Mesendoderm (in vitro differentiated cells): ENCODE results near the gene MAP3K15.

ENCODE experiments used
- DNase-seq: peaks from one replicate; pipeline ENCODE4 v3.0.0; 2013
- H2AK5ac ChIP-seq: 2 replicates; pipeline ENCODE4 v1.6.1; 2013; ENCODE audit warnings: low read length, inconsistent platforms
- H2BK120ac ChIP-seq: 2 replicates; pipeline ENCODE4 v1.6.1; 2013; ENCODE audit warnings: low read depth, mild to moderate bottlenecking, low read length, moderate library complexity, mixed read lengths
- H2BK15ac ChIP-seq: replicated peaks from 2 replicates; pipeline ENCODE4 v1.6.1; 2013; ENCODE audit warnings: low read depth, mild to moderate bottlenecking, moderate library complexity
- H2BK5ac ChIP-seq: 2 replicates; pipeline ENCODE4 v1.6.1; 2013; ENCODE audit warnings: low read length, inconsistent platforms
- H3K18ac ChIP-seq: 2 replicates; pipeline ENCODE4 v1.6.1; 2013; ENCODE audit warnings: mild to moderate bottlenecking, low read length, mixed read lengths
- H3K23ac ChIP-seq: one replicate; pipeline ENCODE4 v1.6.1; 2013; ENCODE audit warnings: low read length
- H3K27ac ChIP-seq: 2 replicates; pipeline ENCODE4 v1.5.1; 2013; ENCODE audit warnings: low read depth, mild to moderate bottlenecking, inconsistent platforms, low read length, moderate library complexity
- H3K27me3 ChIP-seq: 2 replicates; pipeline ENCODE4 v1.6.1; 2013; ENCODE audit warnings: low read length, control low read depth, mild to moderate bottlenecking, inconsistent platforms; ENCODE audit not compliant: insufficient read depth, poor library complexity
- H3K36me3 ChIP-seq: 2 replicates; pipeline ENCODE4 v1.6.1; 2013; ENCODE audit warnings: low read length, inconsistent platforms; ENCODE audit not compliant: control insufficient read depth, insufficient read depth
- H3K4ac ChIP-seq: one replicate; pipeline ENCODE4 v1.6.1; 2013; ENCODE audit warnings: low read depth, mild to moderate bottlenecking, low read length, moderate library complexity
- H3K4me1 ChIP-seq: 2 replicates; pipeline ENCODE4 v1.6.1; 2013; ENCODE audit warnings: low read depth, low read length, inconsistent platforms; ENCODE audit not compliant: control insufficient read depth
- H3K4me2 ChIP-seq: 2 replicates; pipeline ENCODE4 v1.6.1; 2013; ENCODE audit warnings: low read length
- H3K4me3 ChIP-seq: 2 replicates; pipeline ENCODE4 v1.5.1; 2013; ENCODE audit warnings: mild to moderate bottlenecking, low read length
- H3K56ac ChIP-seq: one replicate; pipeline ENCODE4 v1.6.1; 2013; ENCODE audit warnings: low read length
- H3K79me1 ChIP-seq: 2 replicates; pipeline ENCODE4 v1.6.1; 2013; ENCODE audit warnings: low read length, inconsistent platforms
- H3K79me2 ChIP-seq: 2 replicates; pipeline ENCODE4 v1.6.1; 2013; ENCODE audit warnings: mild to moderate bottlenecking, low read length; ENCODE audit not compliant: control insufficient read depth, insufficient read depth
- H3K9ac ChIP-seq: 2 replicates; pipeline ENCODE4 v1.6.1; 2013; ENCODE audit warnings: low read length, inconsistent platforms
- H4K5ac ChIP-seq: one replicate; pipeline ENCODE4 v1.6.1; 2013; ENCODE audit warnings: low read length
- H4K8ac ChIP-seq: one replicate; pipeline ENCODE4 v1.6.1; 2013; ENCODE audit warnings: low read depth, mild to moderate bottlenecking, control low read depth, low read length, moderate library complexity
- WGBS: extraction: QIAGEN DNeasy Blood & Tissue Kit; methylation state at CpG from one replicate; pipeline ENCODE4 v1.1.7; 2013; ENCODE audit warnings: low lambda C conversion rate, missing lambda C conversion rate; ENCODE audit not compliant: insufficient coverage; ENCODE audit errors: extremely low coverage; 5-methylcytosine and 5-hydroxymethylcytosine counted together

MAP3K15 gene

GRCh38 chrX:19354625-19355024 lies 160.7 kb downstream of the MAP3K15 start:
- no peak overlapping the region for H4K8ac ChIP-seq
- H3K18ac ChIP-seq, result no peak overlapping the region
- H2BK120ac ChIP-seq, result no peak overlapping the region
- no peaks in the 10 kb centered on the region for H3K36me3 ChIP-seq
- DNase-seq, result no peak
- no peak overlapping the region for H3K56ac ChIP-seq
- H3K4me2 ChIP-seq, result no peak overlapping the region
- no peak overlapping the region for H3K27ac ChIP-seq
- no peak overlapping the region for H3K9ac ChIP-seq
- H3K79me2 ChIP-seq, result no peaks in the 10 kb centered on the region
- H3K79me1 ChIP-seq, result no peaks in the 10 kb centered on the region
- no peak overlapping the region for H3K4ac ChIP-seq
- H3K4me1 ChIP-seq, result no peaks in the 10 kb centered on the region
- H2AK5ac ChIP-seq, result no peak overlapping the region
- no peak overlapping the region for H4K5ac ChIP-seq
- WGBS, result no CpG with 5 or more reads among the region's 6 CpGs
- H3K4me3 ChIP-seq, result no peak overlapping the region
- no peak overlapping the region for H2BK5ac ChIP-seq
- no peak overlapping the region for H2BK15ac ChIP-seq
- H3K27me3 ChIP-seq, result no peaks in the 10 kb centered on the region
- H3K23ac ChIP-seq, result no peak overlapping the region

GRCh38 chrX:19350941-19351384 lies 164.3 kb downstream of the MAP3K15 start:
- no CpG with 5 or more reads among the region's 8 CpGs for WGBS
- H2AK5ac ChIP-seq, result no peak overlapping the region
- H3K4me1 ChIP-seq, result no peaks in the 10 kb centered on the region
- H3K23ac ChIP-seq, result no peak overlapping the region
- no peak overlapping the region for H3K4me3 ChIP-seq
- no peak overlapping the region for H2BK5ac ChIP-seq
- H3K4ac ChIP-seq, result no peak overlapping the region
- H3K79me1 ChIP-seq, result no peaks in the 10 kb centered on the region
- H4K5ac ChIP-seq, result no peak overlapping the region
- H3K36me3 ChIP-seq, result no peaks in the 10 kb centered on the region
- H3K4me2 ChIP-seq, result no peak overlapping the region
- no peaks in the 10 kb centered on the region for H3K27me3 ChIP-seq
- no peak overlapping the region for H2BK120ac ChIP-seq
- H3K9ac ChIP-seq, result no peak overlapping the region
- peaks cover 8% of the 10 kb centered on the region for H3K79me2 ChIP-seq
- H4K8ac ChIP-seq, result no peak overlapping the region
- no peak overlapping the region for H3K56ac ChIP-seq
- H3K27ac ChIP-seq, result no peak overlapping the region
- no peak overlapping the region for H3K18ac ChIP-seq
- H2BK15ac ChIP-seq, result no peak overlapping the region
- no peak for DNase-seq

GRCh38 chrX:19349264-19349663 lies 166.0 kb downstream of the MAP3K15 start:
- Histone ChIP-seq H4K5ac (no peak overlapping the region), H3K4me1 (no peaks in the 10 kb centered on the region), H3K56ac (no peak overlapping the region), H2BK5ac (no peak overlapping the region), H3K18ac (no peak overlapping the region), H2BK15ac (no peak overlapping the region), H3K27ac (no peak overlapping the region), H3K4ac (no peak overlapping the region), H3K23ac (no peak overlapping the region), H3K4me3 (no peak overlapping the region), H2BK120ac (no peak overlapping the region), H4K8ac (no peak overlapping the region), H3K4me2 (no peak overlapping the region), H3K27me3 (no peaks in the 10 kb centered on the region), H3K79me2 (peaks cover 16% of the 10 kb centered on the region), H3K36me3 (no peaks in the 10 kb centered on the region), H3K79me1 (no peaks in the 10 kb centered on the region), H3K9ac (no peak overlapping the region), H2AK5ac (no peak overlapping the region)
- no CpG with 5 or more reads among the region's 2 CpGs for WGBS
- no peak for DNase-seq

GRCh38 chrX:19347916-19348315 lies 167.4 kb downstream of the MAP3K15 start:
- Histone ChIP-seq H3K27me3 (no peaks in the 10 kb centered on the region), H2AK5ac (no peak overlapping the region), H3K9ac (no peak overlapping the region), H3K4me1 (no peaks in the 10 kb centered on the region), H4K5ac (no peak overlapping the region), H2BK5ac (no peak overlapping the region), H3K79me1 (no peaks in the 10 kb centered on the region), H3K4me2 (no peak overlapping the region), H3K36me3 (no peaks in the 10 kb centered on the region), H3K23ac (no peak overlapping the region), H3K56ac (no peak overlapping the region), H3K18ac (no peak overlapping the region), H3K4me3 (no peak overlapping the region), H3K27ac (no peak overlapping the region), H3K79me2 (peaks cover 18% of the 10 kb centered on the region), H2BK120ac (no peak overlapping the region), H4K8ac (no peak overlapping the region), H3K4ac (no peak overlapping the region), H2BK15ac (no peak overlapping the region)
- WGBS, result no CpG with 5 or more reads among the region's 3 CpGs
- no peak for DNase-seq

- H3K36me3 ChIP-seq, result no peaks in the 10 kb centered on the region
- no peak overlapping the region for H3K4ac ChIP-seq
- no peak overlapping the region for H2BK120ac ChIP-seq
- no CpG with 5 or more reads among the region's 10 CpGs for WGBS
- no peak overlapping the region for H3K4me3 ChIP-seq
- no peak overlapping the region for H2BK15ac ChIP-seq
- H4K5ac ChIP-seq, result no peak overlapping the region
- no peaks in the 10 kb centered on the region for H3K79me1 ChIP-seq
- H3K79me2 ChIP-seq, result peaks cover 18% of the 10 kb centered on the region
- H3K9ac ChIP-seq, result peak overlapping the region; percentile 29
- no peak overlapping the region for H3K18ac ChIP-seq
- no peaks in the 10 kb centered on the region for H3K27me3 ChIP-seq
- no peak for DNase-seq
- peak overlapping the region; percentile 46 for H3K4me2 ChIP-seq
- no peak overlapping the region for H3K23ac ChIP-seq
- no peak overlapping the region for H2BK5ac ChIP-seq
- H4K8ac ChIP-seq, result no peak overlapping the region
- H2AK5ac ChIP-seq, result no peak overlapping the region
- no peak overlapping the region for H3K56ac ChIP-seq
- H3K27ac ChIP-seq, result no peak overlapping the region
- no peaks in the 10 kb centered on the region for H3K4me1 ChIP-seq
These were observed 170.6 kb downstream of the MAP3K15 start for GRCh38 chrX:19344661-19345060.
